SIG-M5 treated with dmso at 0.1 percent for 504 hours (cell line): ENCODE results near the gene TESPA1.
"Not testable (repeated sequence)": the region's sequence is repeated elsewhere in the genome, so short reads cannot be mapped to it uniquely, and the experiment has no call there.

Experiments used
- DNase-seq: peaks from one replicate; lab custom pipeline; 2025; ENCODE audit not compliant: unreplicated experiment; lab: John Stamatoyannopoulos, UW

Gene TESPA1

GRCh38 chr12:54984658-54985376 lies at the start of gene TESPA1:
TESPA1 (minus strand) TSS chr12:54984762; CDS start chr12:54974562, 10,200 bp downstream.
- peak; percentile 78 for DNase-seq

- no peak for DNase-seq
These were observed 49.7 kb upstream of the TESPA1 start for GRCh38 chr12:55034218-55034617.

GRCh38 chr12:55025508-55025907 lies 40.9 kb upstream of the TESPA1 start:
- no peak for DNase-seq

- DNase-seq: no peak
These were observed 40.0 kb upstream of the TESPA1 start for GRCh38 chr12:55024575-55024974.

GRCh38 chr12:55019784-55020183 lies 35.2 kb upstream of the TESPA1 start, which contains the start of gene NEUROD4:
NEUROD4 (plus strand) TSS chr12:55019974; CDS start chr12:55026440, 6,466 bp downstream.
- peak; percentile 70 for DNase-seq

- no peak for DNase-seq
These were observed 32.9 kb upstream of the TESPA1 start for GRCh38 chr12:55017416-55017925.

GRCh38 chr12:55008944-55009585 lies 24.5 kb upstream of the TESPA1 start:
- no peak for DNase-seq

- DNase-seq: no peak
These were observed 17.8 kb upstream of the TESPA1 start for GRCh38 chr12:55002355-55002754.

GRCh38 chr12:55001198-55001868 lies 16.8 kb upstream of the TESPA1 start:
- DNase-seq: no peak

GRCh38 chr12:54998958-54999510 lies 14.5 kb upstream of the TESPA1 start:
- no peak for DNase-seq

- no peak for DNase-seq
These were observed 13.5 kb upstream of the TESPA1 start for GRCh38 chr12:54997929-54998522.

GRCh38 chr12:54996205-54996604 lies 11.6 kb upstream of the TESPA1 start:
- DNase-seq: no peak

- DNase-seq: peak; percentile 79
These were observed 8.7 kb upstream of the TESPA1 start for GRCh38 chr12:54993181-54993835.

- DNase-seq: no peak
These were observed 7.4 kb upstream of the TESPA1 start for GRCh38 chr12:54991991-54992375.

- peak; percentile 44 for DNase-seq
These were observed 6.8 kb upstream of the TESPA1 start for GRCh38 chr12:54991161-54991990.

GRCh38 chr12:54989829-54990228 lies 5.3 kb upstream of the TESPA1 start:
- DNase-seq: no peak

GRCh38 chr12:54988402-54989054 lies 4.0 kb upstream of the TESPA1 start:
- no peak for DNase-seq

- no peak for DNase-seq
These were observed 3.2 kb upstream of the TESPA1 start for GRCh38 chr12:54987611-54988231.

- not testable (repeated sequence) for DNase-seq
These were observed 2.2 kb upstream of the TESPA1 start for GRCh38 chr12:54986773-54987172.
